LNCaP clone FGC (cell line): ENCODE results near the gene LRRC27.

Experiments
- DNase-seq: peaks from one replicate; pipeline ENCODE4 v3.0.0-alpha.2; 2011; ENCODE audit warnings: low read depth
- H3K4me3 ChIP-seq: 2 replicates; pipeline ENCODE4 v1.5.1; 2011; ENCODE audit warnings: mild to moderate bottlenecking, low read depth, low read length, control low read depth
- CTCF ChIP-seq: IDR thresholded peaks from 2 replicates; pipeline ENCODE4 v1.5.1; 2012; ENCODE audit warnings: mild to moderate bottlenecking; ENCODE audit not compliant: control insufficient read depth, insufficient read depth; ENCODE audit errors: extremely low read depth

Gene LRRC27

GRCh38 chr10:132341017-132341416 lies 9.0 kb downstream of the LRRC27 start:
- DNase-seq = no peak
- no peak for TF ChIP-seq CTCF
- no peak overlapping the region for H3K4me3 ChIP-seq

- TF ChIP-seq CTCF = no peak
- DNase-seq = no peak
- H3K4me3 ChIP-seq = no peak overlapping the region
Observed at GRCh38 chr10:132341781-132342180, 9.8 kb downstream of the LRRC27 start.

DNA sequence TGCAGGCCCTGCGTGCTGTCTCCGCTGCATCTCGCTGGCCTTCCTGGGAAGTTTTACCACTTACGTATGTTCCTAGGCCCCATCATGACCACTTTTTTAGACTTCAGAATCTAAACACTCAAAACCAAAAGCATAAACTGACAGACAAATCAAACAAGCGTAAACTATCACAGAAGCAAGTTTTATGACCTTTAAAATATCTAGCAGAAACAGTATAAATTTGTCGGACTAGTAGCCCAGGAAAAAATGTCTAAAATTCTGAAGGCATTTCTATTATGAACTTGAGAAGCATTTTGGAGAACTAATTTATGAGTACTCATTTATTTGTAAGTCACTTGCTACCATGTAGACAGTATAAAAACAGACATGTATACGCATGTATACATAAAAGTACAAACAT lies 10.6 kb downstream of the LRRC27 start:
- no peak for TF ChIP-seq CTCF
- no peak for DNase-seq
- no peak overlapping the region for H3K4me3 ChIP-seq

DNA sequence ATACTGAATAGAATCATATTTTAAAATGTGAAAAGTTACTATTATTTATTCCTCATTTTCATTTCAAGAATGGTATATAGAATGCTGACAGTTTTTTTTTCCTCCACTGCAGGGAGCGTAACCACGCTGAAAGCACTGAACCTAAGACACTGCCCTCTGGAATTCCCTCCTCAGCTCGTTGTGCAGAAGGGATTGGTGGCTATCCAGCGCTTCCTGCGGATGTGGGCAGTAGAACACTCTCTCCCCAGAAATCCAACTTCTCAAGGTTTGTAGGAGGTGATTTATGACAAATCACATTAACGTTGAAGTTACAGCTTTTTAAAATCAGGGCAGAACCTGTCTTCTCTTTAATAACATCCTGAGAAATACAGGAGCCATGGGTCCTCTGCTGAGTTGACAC lies 12.4 kb downstream of the LRRC27 start:
- no peak for DNase-seq
- H3K4me3 ChIP-seq = no peak overlapping the region
- TF ChIP-seq CTCF = no peak

DNA sequence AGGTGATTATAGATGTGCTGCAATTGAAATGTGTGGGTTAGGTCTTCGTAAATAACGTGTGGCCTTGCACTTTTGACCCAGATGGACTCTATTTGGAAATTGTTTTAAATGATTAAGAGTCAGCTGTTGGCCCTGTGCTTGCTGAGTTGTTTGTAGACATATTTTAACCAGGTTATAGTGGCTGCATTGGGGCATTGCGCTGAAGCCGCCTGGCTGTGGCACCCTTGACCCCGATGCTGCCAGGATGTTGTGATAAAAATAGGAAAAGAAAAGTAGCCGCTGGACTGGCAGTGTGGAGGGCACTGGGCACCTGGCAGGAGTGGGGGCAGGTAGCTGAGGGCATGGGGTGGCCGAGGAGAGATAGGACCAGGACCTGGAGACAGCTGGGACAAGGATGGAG lies 13.4 kb downstream of the LRRC27 start:
- TF ChIP-seq CTCF = no peak
- H3K4me3 ChIP-seq = no peak overlapping the region

DNA sequence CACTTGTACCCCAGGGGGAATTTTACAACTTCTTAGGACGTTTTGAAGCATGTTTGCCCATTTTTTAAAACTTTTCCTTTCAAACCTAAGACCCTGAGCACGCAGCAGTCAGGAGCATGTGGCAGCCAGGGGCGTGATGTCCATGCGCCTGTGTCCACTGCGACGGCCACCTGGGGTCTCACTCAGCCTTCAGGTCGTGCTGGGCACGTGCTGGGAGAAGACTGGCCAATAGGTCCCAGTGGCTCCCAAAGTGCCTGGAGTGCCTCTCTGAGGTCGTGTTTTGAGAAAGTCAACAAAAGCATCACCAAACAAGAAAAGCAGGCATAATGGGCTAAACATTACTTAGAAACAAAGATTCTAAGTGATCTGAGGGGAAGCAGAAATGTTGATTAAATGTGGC lies 14.8 kb downstream of the LRRC27 start:
- no peak for TF ChIP-seq CTCF
- H3K4me3 ChIP-seq = no peak overlapping the region
- DNase-seq = no peak

More for the DNA sequence above, 13.4 kb downstream of the LRRC27 start:
- DNase-seq = no peak

GRCh38 chr10:132347211-132347930 lies 15.4 kb downstream of the LRRC27 start:
- no peak for DNase-seq
- TF ChIP-seq CTCF = no peak
- H3K4me3 ChIP-seq = no peak overlapping the region
